ENCODE measurements around the gene DLGAP1.
A peak's percentile ranks its signal among the peaks of the same experiment; 100 is the strongest.

The DLGAP1 gene

GRCh38 chr18:3873211-3873610 is 581.9 kb downstream of the DLGAP1 start:
- no peak for DNase-seq (ENCODE audit: low spot score)
- FAIRE-seq, result no peak

GRCh38 chr18:3872641-3873040 is 582.5 kb downstream of the DLGAP1 start:
- FAIRE-seq (peak; percentile 59), DNase-seq (ENCODE audit: low spot score) (no peak)

- FAIRE-seq (no peak), DNase-seq (ENCODE audit: low spot score) (no peak)
These were observed 583.4 kb downstream of the DLGAP1 start for GRCh38 chr18:3871687-3872086.

- no peak for FAIRE-seq
- DNase-seq (ENCODE audit: low spot score), result no peak
These were observed 584.2 kb downstream of the DLGAP1 start for GRCh38 chr18:3870914-3871313.

GRCh38 chr18:3869848-3870247 is 585.3 kb downstream of the DLGAP1 start:
- FAIRE-seq (peak; percentile 49), DNase-seq (ENCODE audit: low spot score) (peak; percentile 46)

GRCh38 chr18:3867864-3868311 is 587.2 kb downstream of the DLGAP1 start:
- no peak for DNase-seq (ENCODE audit: low spot score)
- FAIRE-seq, result no peak

- no peak for FAIRE-seq
- no peak for DNase-seq (ENCODE audit: low spot score)
These were observed 587.9 kb downstream of the DLGAP1 start for GRCh38 chr18:3867236-3867635.

GRCh38 chr18:3864669-3865298 is 590.3 kb downstream of the DLGAP1 start:
- FAIRE-seq, result no peak

GRCh38 chr18:3863593-3863992 is 591.5 kb downstream of the DLGAP1 start:
- FAIRE-seq (no peak), DNase-seq (ENCODE audit: low spot score) (no peak)

More at GRCh38 chr18:3864669-3865298, 590.3 kb downstream of the DLGAP1 start:
- DNase-seq (ENCODE audit: low spot score), result no peak

GRCh38 chr18:3863006-3863405 is 592.1 kb downstream of the DLGAP1 start:
- FAIRE-seq (no peak), DNase-seq (ENCODE audit: low spot score) (no peak)

GRCh38 chr18:3861495-3861894 is 593.6 kb downstream of the DLGAP1 start:
- DNase-seq (ENCODE audit: low spot score), result no peak
- no peak for FAIRE-seq

GRCh38 chr18:3857544-3857943 is 597.6 kb downstream of the DLGAP1 start:
- FAIRE-seq, result no peak
- DNase-seq (ENCODE audit: low spot score), result peak; percentile 41

- DNase-seq (ENCODE audit: low spot score) (no peak), FAIRE-seq (no peak)
These were observed 599.1 kb downstream of the DLGAP1 start for GRCh38 chr18:3855966-3856365.

GRCh38 chr18:3852321-3852720 is 602.8 kb downstream of the DLGAP1 start:
- FAIRE-seq (no peak), DNase-seq (ENCODE audit: low spot score) (no peak)

- FAIRE-seq, result no peak
- DNase-seq (ENCODE audit: low spot score), result peak; percentile 20
These were observed 603.9 kb downstream of the DLGAP1 start for GRCh38 chr18:3851159-3851558.

- FAIRE-seq (no peak), DNase-seq (ENCODE audit: low spot score) (no peak)
These were observed 606.8 kb downstream of the DLGAP1 start for GRCh38 chr18:3848316-3848715.

- DNase-seq (ENCODE audit: low spot score), result no peak
- no peak for FAIRE-seq
These were observed 609.9 kb downstream of the DLGAP1 start for GRCh38 chr18:3845161-3845560.

GRCh38 chr18:3842844-3843243 is 612.3 kb downstream of the DLGAP1 start:
- DNase-seq (ENCODE audit: low spot score), result no peak
- no peak for FAIRE-seq

- no peak for FAIRE-seq
These were observed 614.3 kb downstream of the DLGAP1 start for GRCh38 chr18:3840766-3841165.

GRCh38 chr18:3839581-3839981 is 615.5 kb downstream of the DLGAP1 start:
- no peak for FAIRE-seq
- DNase-seq (ENCODE audit: low spot score), result no peak

More at GRCh38 chr18:3840766-3841165, 614.3 kb downstream of the DLGAP1 start:
- no peak for DNase-seq (ENCODE audit: low spot score)

GRCh38 chr18:3836483-3837335 is 618.4 kb downstream of the DLGAP1 start:
- DNase-seq (ENCODE audit: low spot score) (no peak), FAIRE-seq (no peak)

GRCh38 chr18:3832025-3832638 is 623.0 kb downstream of the DLGAP1 start:
- no peak for FAIRE-seq
- no peak for DNase-seq (ENCODE audit: low spot score)
